ENCODE measurements around the gene MCC.

MCC gene

GRCh38 chr5:113214606-113215323 is 273.5 kb downstream of the MCC start:
- TF ChIP-seq TARDBP (IDR thresholded peaks at IDR 0.05) = no peak
- no peak for TF ChIP-seq CTBP1 (IDR thresholded peaks at IDR 0.05; ENCODE audit: borderline replicate concordance)
- no peak for TF ChIP-seq FOXM1 (IDR thresholded peaks at IDR 0.05; ENCODE audit: borderline replicate concordance)
- no peak for TF ChIP-seq SP1 (IDR thresholded peaks at IDR 0.05)
- TF ChIP-seq BHLHE40 (IDR thresholded peaks at IDR 0.05; ENCODE audit: borderline replicate concordance) = no peak
- TF ChIP-seq L3MBTL2 (conservative IDR thresholded peaks at IDR 0.05) = no peak
- TF ChIP-seq HDGF (IDR thresholded peaks at IDR 0.05; ENCODE audit: borderline replicate concordance) = no peak
- TF ChIP-seq SUZ12 (IDR thresholded peaks at IDR 0.05) = no peak
- no peak for TF ChIP-seq FOXK2 (IDR thresholded peaks at IDR 0.05)
- TF ChIP-seq NFRKB (IDR thresholded peaks at IDR 0.05) = no peak
- no peak for TF ChIP-seq PKNOX1 (IDR thresholded peaks at IDR 0.05)
- TF ChIP-seq ARNT (IDR thresholded peaks at IDR 0.05) = no peak
- no peak for TF ChIP-seq ELF4 (IDR thresholded peaks at IDR 0.05)
- no peak for TF ChIP-seq LEF1 (IDR thresholded peaks at IDR 0.05; ENCODE audit: borderline replicate concordance)
- TF ChIP-seq FOXA1 (IDR thresholded peaks at IDR 0.05) = no peak
- TF ChIP-seq ZNF384 (IDR thresholded peaks at IDR 0.05) = no peak
- DNase-seq (ENCODE audit: extremely low spot score) = no peak
- ChIA-PET POLR2A (no interaction called here), CTCF (no interaction called here)

- POLR2A ChIA-PET = no interaction called here
- DNase-seq (ENCODE audit: extremely low spot score) = no peak
- CTCF ChIA-PET = interaction anchor here (0.7 to 0.8 kb wide), 2 partner anchors 42 to 622 kb away, joined by 3 to 4 read pairs; no protein-coding TSS in a partner anchor
- TF ChIP-seq ZNF384 (IDR thresholded peaks at IDR 0.05) = no peak
- peak; percentile 68 for TF ChIP-seq PKNOX1 (IDR thresholded peaks at IDR 0.05)
- TF ChIP-seq FOXK2 (IDR thresholded peaks at IDR 0.05) = no peak
- no peak for TF ChIP-seq LEF1 (IDR thresholded peaks at IDR 0.05; ENCODE audit: borderline replicate concordance)
- no peak for TF ChIP-seq ARNT (IDR thresholded peaks at IDR 0.05)
- no peak for TF ChIP-seq BHLHE40 (IDR thresholded peaks at IDR 0.05; ENCODE audit: borderline replicate concordance)
- TF ChIP-seq HDGF (IDR thresholded peaks at IDR 0.05; ENCODE audit: borderline replicate concordance) = no peak
- no peak for TF ChIP-seq L3MBTL2 (conservative IDR thresholded peaks at IDR 0.05)
These were observed 274.5 kb downstream of the MCC start for GRCh38 chr5:113213551-113214425.

- no peak for DNase-seq (ENCODE audit: extremely low spot score)
- ChIA-PET POLR2A (interaction anchor here (0.7 kb wide), 1 partner anchor 82 kb away, joined by 3 read pairs; no protein-coding TSS in a partner anchor), CTCF (no interaction called here)
- TF ChIP-seq FOXK2 (IDR thresholded peaks at IDR 0.05) (no peak), SUZ12 (IDR thresholded peaks at IDR 0.05) (no peak), LEF1 (IDR thresholded peaks at IDR 0.05; ENCODE audit: borderline replicate concordance) (no peak), HDGF (IDR thresholded peaks at IDR 0.05; ENCODE audit: borderline replicate concordance) (no peak), ZNF384 (IDR thresholded peaks at IDR 0.05) (no peak), BHLHE40 (IDR thresholded peaks at IDR 0.05; ENCODE audit: borderline replicate concordance) (no peak), L3MBTL2 (conservative IDR thresholded peaks at IDR 0.05) (no peak), ELF4 (IDR thresholded peaks at IDR 0.05) (no peak), SP1 (IDR thresholded peaks at IDR 0.05) (no peak), ARNT (IDR thresholded peaks at IDR 0.05) (no peak), PKNOX1 (IDR thresholded peaks at IDR 0.05) (no peak), TARDBP (IDR thresholded peaks at IDR 0.05) (no peak), CTBP1 (IDR thresholded peaks at IDR 0.05; ENCODE audit: borderline replicate concordance) (no peak), FOXM1 (IDR thresholded peaks at IDR 0.05; ENCODE audit: borderline replicate concordance) (no peak), NFRKB (IDR thresholded peaks at IDR 0.05) (no peak), FOXA1 (IDR thresholded peaks at IDR 0.05) (no peak)
These were observed 275.9 kb downstream of the MCC start for GRCh38 chr5:113212244-113212920.

GRCh38 chr5:113209498-113209897 is 278.8 kb downstream of the MCC start:
- ChIA-PET POLR2A (no interaction called here), CTCF (no interaction called here)
- DNase-seq (ENCODE audit: extremely low spot score) = no peak
- TF ChIP-seq FOXM1 (IDR thresholded peaks at IDR 0.05; ENCODE audit: borderline replicate concordance) (no peak), CTBP1 (IDR thresholded peaks at IDR 0.05; ENCODE audit: borderline replicate concordance) (no peak), SUZ12 (IDR thresholded peaks at IDR 0.05) (no peak), LEF1 (IDR thresholded peaks at IDR 0.05; ENCODE audit: borderline replicate concordance) (no peak), ELF4 (IDR thresholded peaks at IDR 0.05) (no peak), FOXA1 (IDR thresholded peaks at IDR 0.05) (no peak), HDGF (IDR thresholded peaks at IDR 0.05; ENCODE audit: borderline replicate concordance) (no peak), ARNT (IDR thresholded peaks at IDR 0.05) (no peak), TARDBP (IDR thresholded peaks at IDR 0.05) (no peak), L3MBTL2 (conservative IDR thresholded peaks at IDR 0.05) (no peak), SP1 (IDR thresholded peaks at IDR 0.05) (no peak), NFRKB (IDR thresholded peaks at IDR 0.05) (no peak)

- TF ChIP-seq LEF1 (IDR thresholded peaks at IDR 0.05; ENCODE audit: borderline replicate concordance) (no peak), PKNOX1 (IDR thresholded peaks at IDR 0.05) (0 out of 2 replicates have a peak, but pooled peaks have one; percentile 9), NFRKB (IDR thresholded peaks at IDR 0.05) (no peak), CTBP1 (IDR thresholded peaks at IDR 0.05; ENCODE audit: borderline replicate concordance) (no peak)
- no peak for DNase-seq (ENCODE audit: extremely low spot score)
- ChIA-PET POLR2A (no interaction called here), CTCF (no interaction called here)
These were observed 282.4 kb downstream of the MCC start for GRCh38 chr5:113205807-113206206.
